Measurements from ENCODE around the gene USP12.

The USP12 gene

GRCh38 chr13:27064252-27064995, 107.2 kb downstream of the USP12 start:
- Mint-ChIP-seq H3K4me1 (peaks cover 9% of the 10 kb centered on the region), H3K4me3 (no peak overlapping the region), H3K27me3 (ENCODE audit: low read depth, poor library complexity) (no peaks in the 10 kb centered on the region), H3K27ac (peak overlapping the region; percentile 94), H3K36me3 (ENCODE audit: low read depth) (peaks cover 25% of the 10 kb centered on the region), H3K9me3 (peaks cover 21% of the 10 kb centered on the region)
- no peak for DNase-seq
- TF ChIP-seq, protein P1, sequence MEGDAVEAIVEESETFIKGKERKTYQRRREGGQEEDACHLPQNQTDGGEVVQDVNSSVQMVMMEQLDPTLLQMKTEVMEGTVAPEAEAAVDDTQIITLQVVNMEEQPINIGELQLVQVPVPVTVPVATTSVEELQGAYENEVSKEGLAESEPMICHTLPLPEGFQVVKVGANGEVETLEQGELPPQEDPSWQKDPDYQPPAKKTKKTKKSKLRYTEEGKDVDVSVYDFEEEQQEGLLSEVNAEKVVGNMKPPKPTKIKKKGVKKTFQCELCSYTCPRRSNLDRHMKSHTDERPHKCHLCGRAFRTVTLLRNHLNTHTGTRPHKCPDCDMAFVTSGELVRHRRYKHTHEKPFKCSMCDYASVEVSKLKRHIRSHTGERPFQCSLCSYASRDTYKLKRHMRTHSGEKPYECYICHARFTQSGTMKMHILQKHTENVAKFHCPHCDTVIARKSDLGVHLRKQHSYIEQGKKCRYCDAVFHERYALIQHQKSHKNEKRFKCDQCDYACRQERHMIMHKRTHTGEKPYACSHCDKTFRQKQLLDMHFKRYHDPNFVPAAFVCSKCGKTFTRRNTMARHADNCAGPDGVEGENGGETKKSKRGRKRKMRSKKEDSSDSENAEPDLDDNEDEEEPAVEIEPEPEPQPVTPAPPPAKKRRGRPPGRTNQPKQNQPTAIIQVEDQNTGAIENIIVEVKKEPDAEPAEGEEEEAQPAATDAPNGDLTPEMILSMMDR (IDR thresholded peaks at IDR 0.05) = no peak

GRCh38 chr13:27057817-27058216, 113.8 kb downstream of the USP12 start:
- no peak overlapping the region for H3K27ac Mint-ChIP-seq
- DNase-seq = no peak
- TF ChIP-seq, protein P1 (IDR thresholded peaks at IDR 0.05) = no peak
- H3K4me1 Mint-ChIP-seq = peaks cover 18% of the 10 kb centered on the region
- H3K36me3 Mint-ChIP-seq (ENCODE audit: low read depth) = peaks cover 8% of the 10 kb centered on the region
- H3K4me3 Mint-ChIP-seq = no peak overlapping the region
- peaks cover 3% of the 10 kb centered on the region for H3K27me3 Mint-ChIP-seq (ENCODE audit: low read depth, poor library complexity)
- H3K9me3 Mint-ChIP-seq = peaks cover 8% of the 10 kb centered on the region

DNA sequence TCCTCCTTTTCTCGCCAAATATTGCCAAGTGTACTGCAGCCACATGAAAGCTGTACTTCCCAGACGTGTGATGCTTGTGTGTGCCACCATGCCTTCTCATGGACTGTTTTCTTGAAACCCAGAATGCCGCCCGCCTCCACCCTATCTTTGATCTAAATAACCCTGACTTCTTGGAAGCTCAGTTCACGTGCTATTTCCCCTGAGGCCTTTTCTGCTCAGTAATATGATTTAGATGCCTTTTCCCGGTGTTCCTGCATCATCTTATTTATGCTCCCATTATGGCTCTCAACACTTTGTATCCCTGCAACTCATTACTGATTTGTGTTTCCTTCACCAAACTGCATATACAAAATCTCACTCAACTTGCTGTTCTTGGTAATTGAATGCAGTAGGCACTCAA, 116.1 kb downstream of the USP12 start:
- Mint-ChIP-seq H3K27me3 (ENCODE audit: low read depth, poor library complexity) (peaks cover 3% of the 10 kb centered on the region), H3K4me1 (peaks cover 18% of the 10 kb centered on the region), H3K36me3 (ENCODE audit: low read depth) (peaks cover 8% of the 10 kb centered on the region), H3K9me3 (peaks cover 4% of the 10 kb centered on the region), H3K27ac (peak overlapping the region; percentile 16), H3K4me3 (no peak overlapping the region)
- no peak for DNase-seq
- TF ChIP-seq, protein P1 (IDR thresholded peaks at IDR 0.05) = no peak

DNA sequence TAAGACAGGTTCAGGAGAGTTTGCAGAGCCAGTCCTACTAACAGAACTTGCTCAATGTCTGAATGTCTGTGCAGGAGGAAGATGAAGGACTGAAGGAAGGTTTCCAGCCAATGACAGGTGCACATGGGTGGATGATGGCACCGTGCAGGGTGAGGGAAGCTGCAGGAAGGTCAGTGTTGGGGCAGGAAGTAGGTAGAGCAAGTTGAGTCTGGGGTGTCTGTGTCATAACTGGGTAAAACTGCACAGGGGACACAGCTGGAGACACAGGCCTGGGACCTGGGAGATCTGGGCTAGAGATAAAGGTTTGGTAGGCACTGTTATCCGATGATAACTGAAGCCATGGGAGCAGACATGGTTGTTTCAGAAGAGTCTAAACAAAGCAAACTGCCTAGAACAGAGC, 116.9 kb downstream of the USP12 start:
- H3K27me3 Mint-ChIP-seq (ENCODE audit: low read depth, poor library complexity) = peaks cover 3% of the 10 kb centered on the region
- H3K4me1 Mint-ChIP-seq = peaks cover 18% of the 10 kb centered on the region
- H3K9me3 Mint-ChIP-seq = peaks cover 10% of the 10 kb centered on the region
- TF ChIP-seq, protein P1 (IDR thresholded peaks at IDR 0.05) = no peak
- no peak for DNase-seq
- H3K27ac Mint-ChIP-seq = peak overlapping the region; percentile 11
- no peak overlapping the region for H3K4me3 Mint-ChIP-seq
- peaks cover 14% of the 10 kb centered on the region for H3K36me3 Mint-ChIP-seq (ENCODE audit: low read depth)

DNA sequence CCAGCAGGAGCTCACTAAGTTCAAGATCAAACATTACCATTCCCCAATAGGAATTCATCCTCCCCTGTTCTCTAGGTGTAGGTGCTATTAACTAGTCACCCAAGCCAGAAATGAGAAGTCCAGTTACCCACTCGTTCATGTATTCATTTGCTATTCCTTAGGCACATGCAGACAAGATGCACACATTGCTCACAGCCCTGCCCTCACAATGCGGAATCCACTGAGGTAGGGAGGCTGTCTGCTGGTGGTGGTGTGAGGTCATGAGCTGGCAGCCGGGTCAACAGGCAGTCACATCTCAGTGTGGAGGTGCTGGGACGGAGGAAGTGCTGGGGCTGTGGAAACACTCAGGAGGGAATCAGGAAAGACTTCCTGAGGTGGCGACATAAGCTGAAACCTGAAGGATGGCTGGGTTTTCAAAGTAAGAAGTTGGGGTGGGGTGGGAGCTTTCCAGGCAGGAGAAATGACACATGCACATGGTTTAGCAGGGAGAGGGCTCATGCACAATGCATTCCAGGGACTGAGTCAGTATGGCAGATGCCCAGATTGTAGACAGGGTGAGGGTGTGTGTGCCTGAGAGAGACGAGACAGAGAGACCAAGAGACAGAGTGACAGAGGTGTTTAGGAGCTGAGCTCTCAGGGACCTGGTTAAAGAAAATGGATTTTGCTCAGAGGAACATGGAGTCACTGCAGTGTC, 117.6 kb downstream of the USP12 start:
- peaks cover 3% of the 10 kb centered on the region for H3K27me3 Mint-ChIP-seq (ENCODE audit: low read depth, poor library complexity)

More for the DNA sequence above, 117.6 kb downstream of the USP12 start:
- peaks cover 18% of the 10 kb centered on the region for H3K4me1 Mint-ChIP-seq
- no peak for DNase-seq
- H3K36me3 Mint-ChIP-seq (ENCODE audit: low read depth) = peaks cover 14% of the 10 kb centered on the region
- peaks cover 10% of the 10 kb centered on the region for H3K9me3 Mint-ChIP-seq
- TF ChIP-seq, protein P1 (IDR thresholded peaks at IDR 0.05) = no peak
- no peak overlapping the region for H3K4me3 Mint-ChIP-seq
- H3K27ac Mint-ChIP-seq = peak overlapping the region; percentile 13

All from nephron progenitor cell (in vitro differentiated cells).